OCI-LY7 (cell line): ENCODE measurements around the gene PFKFB4. TPM values are rescaled to one million over a fixed set of nuclear protein-coding genes. Genes with fewer than 3 reads are reported as not detected.

Experiments
- BruUV-seq: library from RNA; stranded (reverse); fragments of 400-500 nt; replicated peaks from 2 replicates; lab custom pipeline; 2021; lab: Mats Ljungman, UMichigan
- CTCF ChIA-PET: fragments of 300-600 bp; sonication (Branson Sonifier 250); formaldehyde crosslinking; loops from one replicate; lab custom pipeline; 2022; ENCODE audit warnings: antibody characterized with exemption; ENCODE audit not compliant: unreplicated experiment; lab: Charles Lee
- POLR2A ChIA-PET: fragments of 300-600 bp; sonication (Branson Sonifier 250); formaldehyde crosslinking; loops from one replicate; lab custom pipeline; 2022; ENCODE audit warnings: antibody characterized with exemption; lab: Charles Lee
- DNase-seq: peaks from one replicate; pipeline ENCODE4 v3.0.0-alpha.2; 2015; ENCODE audit warnings: low spot score
- H2AFZ ChIP-seq: fragments of 200-600 bp; sonication (generic), shearing (Covaris generic); 2 replicates; pipeline ENCODE4 v1.6.1; 2014; ENCODE audit warnings: mild to moderate bottlenecking, antibody characterized with exemption, low read length, moderate library complexity
- H3K27ac ChIP-seq: fragments of 200-600 bp; sonication (generic); 2 replicates; pipeline ENCODE4 v1.5.1; 2014; ENCODE audit warnings: mixed run types, low read depth, mild to moderate bottlenecking, moderate library complexity, low read length, inconsistent platforms; ENCODE audit not compliant: poor library complexity, severe bottlenecking
- H3K36me3 ChIP-seq: fragments of 200-600 bp; sonication (generic); 2 replicates; pipeline ENCODE4 v1.6.1; 2014; ENCODE audit warnings: mild to moderate bottlenecking, antibody characterized with exemption, low read length, moderate library complexity, mixed read lengths; ENCODE audit not compliant: insufficient read depth
- H3K4me1 ChIP-seq: fragments of 200-600 bp; sonication (generic); 2 replicates; pipeline ENCODE4 v1.5.1; 2014; ENCODE audit warnings: mild to moderate bottlenecking, low read length; ENCODE audit not compliant: insufficient read depth, poor library complexity, severe bottlenecking
- H3K4me2 ChIP-seq: fragments of 200-600 bp; sonication (generic); 2 replicates; pipeline ENCODE4 v1.6.1; 2014; ENCODE audit warnings: mild to moderate bottlenecking, low read length
- H3K4me3 ChIP-seq: fragments of 200-600 bp; sonication (generic); 2 replicates; pipeline ENCODE4 v1.5.1; 2014; ENCODE audit warnings: mild to moderate bottlenecking, low read depth, low read length; ENCODE audit not compliant: poor library complexity, severe bottlenecking
- H3K79me2 ChIP-seq: fragments of 200-600 bp; sonication (generic); 2 replicates; pipeline ENCODE4 v1.6.1; 2016; ENCODE audit warnings: low read depth, mild to moderate bottlenecking, low read length, moderate library complexity, mixed read lengths; ENCODE audit not compliant: insufficient read depth
- H3K9me2 ChIP-seq: fragments of 200-600 bp; sonication (generic); 2 replicates; pipeline ENCODE4 v1.6.1; 2016; ENCODE audit warnings: mild to moderate bottlenecking, low read length, mixed read lengths; ENCODE audit not compliant: insufficient read depth
- H3K9me3 ChIP-seq: fragments of 200-600 bp; sonication (generic); 2 replicates; pipeline ENCODE4 v1.6.1; 2014; ENCODE audit warnings: mild to moderate bottlenecking, mixed run types, low read length, mixed read lengths
- H4K20me1 ChIP-seq: fragments of 200-600 bp; sonication (generic); 2 replicates; pipeline ENCODE4 v1.6.1; 2014; ENCODE audit warnings: mild to moderate bottlenecking, antibody characterized with exemption, low read length, moderate library complexity, mixed read lengths; ENCODE audit not compliant: insufficient read depth
- EZH2phosphoT487 ChIP-seq: fragments of 200-600 bp; sonication (generic); IDR thresholded peaks from 2 replicates; pipeline ENCODE4 v1.6.1; 2018; ENCODE audit warnings: low read depth, borderline replicate concordance, mild to moderate bottlenecking, mixed run types, antibody characterized with exemption, low read length, moderate library complexity, mixed read lengths
- intact Hi-C: fragments of 100-400 bp; cut with micrococcal nuclease; formaldehyde crosslinking; loops from one replicate; pipeline ENCODE4 v1.10.0; 2022; ENCODE audit not compliant: unreplicated experiment
- total RNA-seq, 2 experiments: library from RNA; depleted of rRNA in 1 of 2; stranded (reverse); fragments of >200 nt in 1 of 2; shearing (Covaris generic) in 1 of 2; gene quantifications; 2 replicates each; pipeline ENCODE4 v1.2.3, GENCODE V29; 2014 to 2022
- TF ChIP-seq, protein P1 (sequence below): fragments of 200-600 bp; sonication (generic); conservative IDR thresholded peaks from 2 replicates; pipeline ENCODE4 v1.5.1; 2014; ENCODE audit warnings: mild to moderate bottlenecking, antibody characterized with exemption, low read length, moderate library complexity, mixed read lengths

Gene PFKFB4
- total RNA-seq, 2 experiments from 2014 or later = 5.0 to 29.0 TPM

DNA sequence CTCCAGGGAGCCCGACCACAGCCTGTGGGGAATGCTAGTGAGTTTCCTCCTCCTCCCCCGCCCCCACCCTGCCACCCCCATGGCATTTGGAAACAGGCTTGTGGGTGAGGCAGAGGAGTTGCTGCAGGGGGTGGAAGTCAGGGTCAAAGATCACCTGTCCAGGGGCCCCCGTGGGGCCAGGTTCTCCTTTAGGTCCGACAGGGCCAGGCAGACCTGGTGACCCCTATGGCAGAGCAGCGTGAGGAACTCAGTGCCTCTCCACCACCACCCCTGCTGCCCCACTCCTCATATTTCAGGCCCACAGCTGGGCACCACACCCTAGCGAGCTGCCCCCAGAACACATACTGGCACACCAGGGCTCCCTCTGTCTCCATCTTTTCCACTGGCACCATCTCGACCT is 15.9 kb upstream of the PFKFB4 start:
- Histone ChIP-seq H3K9me2 (no peaks in the 10 kb centered on the region), H3K4me2 (no peak overlapping the region)

DNA sequence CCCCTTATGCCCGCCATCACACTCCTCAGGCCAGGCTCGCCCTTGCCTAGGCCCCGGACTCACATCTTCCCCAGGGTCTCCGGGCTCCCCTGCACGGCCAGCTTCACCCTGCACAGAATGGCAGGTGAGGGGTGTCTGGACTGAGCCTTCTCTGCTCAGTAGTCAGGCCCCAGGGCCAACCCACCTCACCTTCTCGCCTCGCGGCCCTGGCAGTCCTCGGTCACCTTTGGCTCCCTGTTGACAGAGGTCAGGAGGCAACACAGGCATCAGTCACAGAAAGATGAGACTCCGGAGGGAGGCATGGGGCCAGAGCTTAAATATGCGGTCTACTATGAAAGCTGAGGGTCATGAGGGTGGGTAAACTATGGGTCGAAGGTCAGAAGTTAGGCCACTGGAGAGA is 15.3 kb upstream of the PFKFB4 start:
- no peaks in the 10 kb centered on the region for H4K20me1 ChIP-seq
- no peaks in the 10 kb centered on the region for H3K9me3 ChIP-seq
- no peaks in the 10 kb centered on the region for H3K4me1 ChIP-seq
- no peak overlapping the region for H3K4me3 ChIP-seq
- H3K36me3 ChIP-seq = no peaks in the 10 kb centered on the region
- ChIA-PET POLR2A (no interaction called here), CTCF (no interaction called here)
- no peaks in the 10 kb centered on the region for H3K79me2 ChIP-seq
- no peaks in the 10 kb centered on the region for H3K9me2 ChIP-seq
- intact Hi-C loops = no loop called here
- TF ChIP-seq, protein P1, sequence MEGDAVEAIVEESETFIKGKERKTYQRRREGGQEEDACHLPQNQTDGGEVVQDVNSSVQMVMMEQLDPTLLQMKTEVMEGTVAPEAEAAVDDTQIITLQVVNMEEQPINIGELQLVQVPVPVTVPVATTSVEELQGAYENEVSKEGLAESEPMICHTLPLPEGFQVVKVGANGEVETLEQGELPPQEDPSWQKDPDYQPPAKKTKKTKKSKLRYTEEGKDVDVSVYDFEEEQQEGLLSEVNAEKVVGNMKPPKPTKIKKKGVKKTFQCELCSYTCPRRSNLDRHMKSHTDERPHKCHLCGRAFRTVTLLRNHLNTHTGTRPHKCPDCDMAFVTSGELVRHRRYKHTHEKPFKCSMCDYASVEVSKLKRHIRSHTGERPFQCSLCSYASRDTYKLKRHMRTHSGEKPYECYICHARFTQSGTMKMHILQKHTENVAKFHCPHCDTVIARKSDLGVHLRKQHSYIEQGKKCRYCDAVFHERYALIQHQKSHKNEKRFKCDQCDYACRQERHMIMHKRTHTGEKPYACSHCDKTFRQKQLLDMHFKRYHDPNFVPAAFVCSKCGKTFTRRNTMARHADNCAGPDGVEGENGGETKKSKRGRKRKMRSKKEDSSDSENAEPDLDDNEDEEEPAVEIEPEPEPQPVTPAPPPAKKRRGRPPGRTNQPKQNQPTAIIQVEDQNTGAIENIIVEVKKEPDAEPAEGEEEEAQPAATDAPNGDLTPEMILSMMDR = no peak
- TF ChIP-seq EZH2phosphoT487 = no peak
- no TSS peak for BruUV-seq
- no peak overlapping the region for H3K4me2 ChIP-seq
- H2AFZ ChIP-seq = no peak overlapping the region
- no peak overlapping the region for H3K27ac ChIP-seq
- DNase-seq = no peak

More for the DNA sequence above, 15.9 kb upstream of the PFKFB4 start:
- no peaks in the 10 kb centered on the region for H3K9me3 ChIP-seq
- TF ChIP-seq EZH2phosphoT487 = no peak
- TF ChIP-seq, protein P1 = no peak
- H3K4me1 ChIP-seq = no peaks in the 10 kb centered on the region
- ChIA-PET CTCF (no interaction called here), POLR2A (interaction anchor here (0.6 kb wide), 1 partner anchor 30 kb away, joined by 3 read pairs; no protein-coding TSS in a partner anchor)
- H3K27ac ChIP-seq = no peak overlapping the region
- no peaks in the 10 kb centered on the region for H4K20me1 ChIP-seq
- H3K79me2 ChIP-seq = no peaks in the 10 kb centered on the region
- H3K36me3 ChIP-seq = no peaks in the 10 kb centered on the region
- H2AFZ ChIP-seq = no peak overlapping the region
- H3K4me3 ChIP-seq = no peak overlapping the region
- no peak for DNase-seq
- intact Hi-C loops = no loop called here
- BruUV-seq = no TSS peak

DNA sequence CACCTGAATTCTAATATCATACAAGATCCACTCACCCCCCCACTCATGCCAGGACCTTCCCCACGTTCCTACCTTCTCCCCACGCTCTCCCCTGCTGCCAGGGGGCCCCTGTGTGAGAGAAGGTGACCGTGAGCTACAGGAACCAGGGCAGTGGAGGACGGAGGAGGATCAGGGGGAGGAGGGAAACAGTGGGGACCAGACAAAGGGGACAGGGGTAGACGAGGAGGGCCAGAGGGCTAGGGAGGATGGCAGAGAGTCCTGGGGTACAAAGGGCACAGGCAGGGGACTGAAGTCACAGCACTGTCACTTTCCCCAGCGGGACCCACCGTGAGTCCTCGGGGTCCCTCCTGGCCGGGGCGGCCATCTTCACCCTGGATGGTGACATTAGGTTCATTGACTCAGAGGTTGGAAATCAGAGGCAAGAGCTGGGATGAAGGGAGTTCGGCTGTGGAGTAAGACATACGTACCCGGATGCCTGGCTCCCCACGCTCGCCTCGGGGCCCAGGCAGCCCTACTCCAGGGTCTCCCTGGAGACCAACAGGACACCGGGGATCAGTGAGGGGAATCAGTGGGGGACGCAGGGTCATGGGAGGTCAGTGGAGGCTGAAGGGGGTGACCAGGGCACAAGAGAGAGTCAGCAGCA is 13.3 kb upstream of the PFKFB4 start:
- CTCF ChIA-PET = no interaction called here
- no peak for DNase-seq
- Histone ChIP-seq H3K4me2 (no peak overlapping the region), H2AFZ (no peak overlapping the region), H3K9me2 (no peaks in the 10 kb centered on the region), H3K4me3 (no peak overlapping the region), H3K27ac (no peak overlapping the region), H3K79me2 (no peaks in the 10 kb centered on the region), H3K9me3 (no peaks in the 10 kb centered on the region), H4K20me1 (no peaks in the 10 kb centered on the region), H3K4me1 (no peaks in the 10 kb centered on the region), H3K36me3 (no peaks in the 10 kb centered on the region)
- TF ChIP-seq, protein P1 = no peak
- POLR2A ChIA-PET = no interaction called here
- no TSS peak for BruUV-seq
- intact Hi-C loops = no loop called here
